NT2/D1 (cell line): ENCODE data around the gene PIK3R1.
"Not testable (repeated sequence)": the region's sequence is repeated elsewhere in the genome, so short reads cannot be mapped to it uniquely, and the experiment has no call there.

Experiments used
- DNase-seq: peaks from one replicate; pipeline ENCODE4 v3.0.0-alpha.2; 2011; ENCODE audit warnings: low read depth, low spot score
- H3K27me3 ChIP-seq: 2 replicates; pipeline ENCODE4 v1.6.0; 2011; ENCODE audit warnings: mild to moderate bottlenecking; ENCODE audit not compliant: insufficient read length, insufficient read depth
- H3K36me3 ChIP-seq: 2 replicates; pipeline ENCODE4 v1.6.1; 2011; ENCODE audit warnings: mild to moderate bottlenecking, low read length, mixed read lengths; ENCODE audit not compliant: insufficient read depth, insufficient read length
- H3K4me1 ChIP-seq: 2 replicates; pipeline ENCODE4 v1.5.1; 2011; ENCODE audit not compliant: insufficient read depth, insufficient read length
- H3K4me3 ChIP-seq: 2 replicates; pipeline ENCODE4 v1.5.1; 2011; ENCODE audit warnings: low read depth; ENCODE audit not compliant: insufficient read length
- H3K9ac ChIP-seq: 2 replicates; pipeline ENCODE4 v1.6.0; 2011; ENCODE audit warnings: low read depth; ENCODE audit not compliant: insufficient read length
- H3K9me3 ChIP-seq: 2 replicates; pipeline ENCODE4 v1.5.1; 2011; ENCODE audit warnings: mild to moderate bottlenecking, low read length; ENCODE audit not compliant: insufficient read depth
- SUZ12 ChIP-seq: IDR thresholded peaks from 2 replicates; pipeline ENCODE4 v1.6.1; 2011; ENCODE audit not compliant: insufficient read length, insufficient read depth; ENCODE audit errors: extremely low read depth
- YY1 ChIP-seq: IDR thresholded peaks from 2 replicates; pipeline ENCODE4 v1.6.1; 2011; ENCODE audit not compliant: insufficient read length, insufficient read depth
- ZNF274 ChIP-seq: IDR thresholded peaks from 2 replicates; pipeline ENCODE4 v1.6.1; 2011; ENCODE audit warnings: mild to moderate bottlenecking, low read depth, low read length

The PIK3R1 gene

DNA sequence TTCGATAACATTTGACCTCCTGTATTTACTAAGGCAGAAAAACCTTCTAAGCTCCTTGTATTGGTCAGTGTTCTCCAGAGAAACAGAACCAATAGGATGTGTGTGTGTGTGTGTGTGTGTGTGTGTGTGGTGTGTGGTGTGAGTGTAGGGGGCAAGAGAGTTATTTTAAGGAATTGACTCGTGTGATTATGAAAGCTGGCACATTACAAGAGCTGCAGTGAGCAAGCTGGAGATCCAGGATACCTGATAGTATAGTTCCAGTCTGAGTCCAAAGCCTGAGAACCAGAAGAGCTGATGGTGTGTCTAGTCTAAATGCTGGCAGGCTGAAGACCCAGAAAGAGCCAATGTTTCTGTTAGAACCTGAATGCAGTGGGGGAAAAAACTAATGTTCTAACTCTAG lies 21.2 kb upstream of the PIK3R1 start:
- Histone ChIP-seq H3K36me3 (no peaks in the 10 kb centered on the region), H3K27me3 (no peaks in the 10 kb centered on the region), H3K4me3 (no peak overlapping the region), H3K9me3 (peaks cover 25% of the 10 kb centered on the region; the same call in 1 of the 2 replicates), H3K4me1 (peaks cover 2% of the 10 kb centered on the region), H3K9ac (no peak overlapping the region)
- TF ChIP-seq YY1 (no peak), SUZ12 (no peak), ZNF274 (no peak)
- no peak for DNase-seq

DNA sequence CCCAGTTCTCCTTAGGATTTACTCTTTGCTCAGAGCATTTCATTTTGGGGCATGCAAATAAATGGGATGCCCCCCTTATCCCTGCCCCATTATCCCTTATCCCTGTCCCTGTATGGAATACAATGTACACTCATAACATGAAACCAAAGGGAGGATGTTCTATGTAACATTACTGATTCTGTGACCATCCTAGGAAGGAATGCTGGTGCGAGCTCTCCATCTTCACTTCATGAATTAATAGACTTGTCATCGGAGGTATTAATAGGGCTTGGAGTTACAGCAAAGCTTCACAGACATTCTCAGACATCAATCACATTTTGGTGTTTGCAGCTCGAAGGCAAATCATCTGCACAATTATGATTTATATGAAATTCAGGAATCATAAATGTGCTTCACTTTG lies 20.4 kb upstream of the PIK3R1 start:
- no peaks in the 10 kb centered on the region for H3K27me3 ChIP-seq
- TF ChIP-seq ZNF274 = no peak
- TF ChIP-seq SUZ12 = no peak
- TF ChIP-seq YY1 = no peak
- no peak overlapping the region for H3K9ac ChIP-seq
- peaks cover 25% of the 10 kb centered on the region; the same call in 1 of the 2 replicates for H3K9me3 ChIP-seq
- peaks cover 2% of the 10 kb centered on the region for H3K4me1 ChIP-seq
- H3K4me3 ChIP-seq = no peak overlapping the region
- H3K36me3 ChIP-seq = no peaks in the 10 kb centered on the region
- DNase-seq = no peak

DNA sequence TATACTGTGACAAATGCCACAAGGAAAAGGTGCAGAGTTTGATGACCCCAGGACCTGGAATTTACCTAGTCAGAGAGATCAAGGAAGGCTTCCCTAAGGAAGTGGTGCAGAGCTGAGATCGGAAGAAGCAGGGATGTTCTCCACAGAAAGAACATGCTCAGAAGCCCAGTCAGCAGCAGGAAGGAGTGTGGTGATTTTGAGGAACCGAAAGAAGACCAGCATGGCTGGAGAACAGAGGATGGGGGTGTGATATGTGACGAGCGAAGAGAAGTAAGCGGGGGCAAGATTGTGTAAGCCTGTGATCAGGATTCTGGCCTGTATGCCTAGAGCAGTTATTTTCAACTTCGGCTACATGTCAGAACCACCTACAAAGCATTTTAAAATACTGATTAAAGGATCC lies 18.7 kb upstream of the PIK3R1 start:
- Histone ChIP-seq H3K4me3 (no peak overlapping the region), H3K9ac (no peak overlapping the region), H3K4me1 (no peaks in the 10 kb centered on the region), H3K36me3 (no peaks in the 10 kb centered on the region), H3K27me3 (no peaks in the 10 kb centered on the region), H3K9me3 (peaks cover 25% of the 10 kb centered on the region; the same call in 1 of the 2 replicates)
- no peak for DNase-seq
- no peak for TF ChIP-seq YY1
- no peak for TF ChIP-seq ZNF274
- TF ChIP-seq SUZ12 = no peak

DNA sequence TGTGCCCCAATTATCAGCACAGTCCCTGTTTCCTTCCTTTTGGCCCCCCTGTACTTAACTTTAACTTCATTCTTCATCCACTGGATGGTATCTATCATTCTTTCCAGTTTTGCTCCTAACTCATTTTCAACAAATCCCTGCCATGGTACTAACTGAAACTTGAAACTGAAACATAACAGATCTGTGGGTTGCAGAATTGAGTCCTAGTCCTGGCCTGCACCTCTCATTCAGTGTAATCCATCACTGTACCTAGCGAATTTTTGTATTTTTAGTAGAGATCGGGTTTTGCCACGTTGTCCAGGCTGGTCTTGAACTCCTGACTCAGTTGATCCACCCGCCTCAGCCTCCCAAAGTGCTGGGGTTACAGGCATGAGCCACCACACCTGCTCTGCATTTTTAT lies 15.3 kb upstream of the PIK3R1 start:
- no peak for TF ChIP-seq YY1
- no peak for TF ChIP-seq SUZ12
- no peak for TF ChIP-seq ZNF274
- peaks cover 8% of the 10 kb centered on the region; the same call in 1 of the 2 replicates for H3K9me3 ChIP-seq

DNA sequence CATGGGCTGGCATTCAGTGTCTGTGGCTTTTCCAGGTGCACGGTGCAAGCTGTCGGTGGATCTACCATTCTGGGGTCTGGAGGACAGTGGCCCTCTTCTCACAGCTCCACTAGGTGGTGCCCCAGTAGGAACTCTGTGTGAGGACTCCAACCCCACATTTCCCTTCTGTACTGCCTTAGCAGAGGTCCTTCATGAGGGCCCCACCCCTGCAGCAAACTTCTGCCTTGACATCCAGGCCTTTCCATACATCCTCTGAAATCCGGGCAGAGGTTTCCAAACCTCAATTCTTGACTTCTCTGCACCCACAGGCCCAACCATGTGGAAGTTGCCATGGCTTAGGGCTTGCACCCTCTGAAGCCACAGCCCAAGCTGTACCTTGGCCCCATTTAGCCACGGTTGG lies 4.9 kb upstream of the PIK3R1 start:
- H3K27me3 ChIP-seq, DNase-seq, H3K9ac ChIP-seq, H3K4me3 ChIP-seq, H3K36me3 ChIP-seq, H3K4me1 ChIP-seq: not testable (repeated sequence)
- peaks cover 26% of the 10 kb centered on the region; the same call in 1 of the 2 replicates for H3K9me3 ChIP-seq

More for the DNA sequence above, 15.3 kb upstream of the PIK3R1 start:
- H3K4me3 ChIP-seq = no peak overlapping the region
- no peak for DNase-seq
- no peaks in the 10 kb centered on the region for H3K36me3 ChIP-seq
- no peaks in the 10 kb centered on the region for H3K27me3 ChIP-seq
- H3K9ac ChIP-seq = no peak overlapping the region
- H3K4me1 ChIP-seq = no peaks in the 10 kb centered on the region

DNA sequence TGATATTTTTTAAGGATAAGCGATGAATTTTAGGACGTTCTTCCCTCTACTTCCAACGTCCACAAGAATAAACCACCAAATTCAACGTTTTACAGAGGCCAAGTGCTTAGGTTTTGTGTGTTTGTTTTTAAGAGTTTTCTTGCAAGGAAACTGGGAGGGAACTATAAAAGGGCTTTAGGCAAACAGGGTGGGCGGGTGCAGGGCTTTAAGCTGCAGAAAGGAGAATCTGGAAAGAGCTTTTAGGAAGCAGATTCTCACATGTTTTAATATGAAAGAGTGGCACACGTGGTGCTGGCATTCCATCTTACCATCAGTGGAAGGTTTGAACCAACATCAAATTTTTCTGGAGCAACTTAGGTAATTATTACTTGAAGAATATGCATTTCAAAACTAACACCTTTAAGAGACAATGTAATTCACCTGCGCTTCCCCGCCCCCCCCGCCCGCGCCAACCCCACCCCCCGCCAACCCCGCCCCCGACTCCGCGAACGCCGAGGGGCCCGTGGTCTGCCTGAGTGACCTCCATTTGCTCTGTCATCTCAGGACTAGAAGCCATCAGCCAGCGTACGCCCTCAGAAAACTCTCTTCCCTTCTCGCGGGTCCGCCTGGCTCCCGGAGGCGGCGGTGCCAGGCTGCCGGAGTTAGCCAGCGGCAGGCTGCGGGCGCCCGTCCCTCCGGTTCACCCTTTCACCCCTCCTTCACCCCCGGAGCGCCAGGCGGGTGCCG lies 911 bp upstream of the PIK3R1 start:
- no peak for DNase-seq

DNA sequence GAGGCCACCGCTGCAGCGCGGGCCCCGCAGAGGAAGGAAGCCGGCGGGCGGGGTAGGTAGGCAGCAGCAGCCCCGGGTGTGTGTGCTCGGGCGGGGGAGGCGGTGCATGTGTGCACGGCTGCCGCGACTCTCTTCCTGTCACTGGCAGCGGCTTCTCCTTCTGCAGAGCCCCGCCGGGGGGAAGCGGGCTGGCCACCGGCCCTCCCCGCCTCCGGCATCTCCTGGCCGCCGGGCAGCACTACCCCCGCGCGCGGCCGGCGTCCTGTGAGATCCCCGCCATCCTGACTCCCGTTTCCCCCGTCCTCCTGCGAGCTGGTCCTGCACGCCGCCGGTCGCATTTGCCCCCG lies 315 bp downstream of the PIK3R1 start:
- no peak for DNase-seq
- H3K27me3 ChIP-seq = peaks cover 17% of the 10 kb centered on the region
- TF ChIP-seq ZNF274 = no peak
- peak overlapping the region; percentile 85 for H3K9ac ChIP-seq
- H3K4me3 ChIP-seq = peak overlapping the region; percentile 78
- H3K9me3 ChIP-seq = peaks cover 12% of the 10 kb centered on the region; the same call in 1 of the 2 replicates
- H3K36me3 ChIP-seq = peaks cover 3% of the 10 kb centered on the region
- peaks cover 3% of the 10 kb centered on the region for H3K4me1 ChIP-seq

More for the DNA sequence above, 911 bp upstream of the PIK3R1 start:
- TF ChIP-seq SUZ12 (no peak), ZNF274 (no peak), YY1 (no peak)
- H3K36me3 ChIP-seq = no peaks in the 10 kb centered on the region
- peak overlapping the region; percentile 88 for H3K9ac ChIP-seq
- peaks cover 17% of the 10 kb centered on the region for H3K27me3 ChIP-seq
- peak overlapping the region; percentile 68 for H3K4me3 ChIP-seq
- peaks cover 3% of the 10 kb centered on the region for H3K4me1 ChIP-seq
- H3K9me3 ChIP-seq = peaks cover 17% of the 10 kb centered on the region; the same call in 1 of the 2 replicates
